GM12864 (cell line): ENCODE measurements around the gene ZXDC.

Experiments
- DNase-seq: peaks from one replicate; pipeline ENCODE4 v3.0.0-alpha.2; 2011; ENCODE audit warnings: low read depth
- H3K4me3 ChIP-seq: 2 replicates; pipeline ENCODE4 v1.5.1; 2011; ENCODE audit warnings: mild to moderate bottlenecking, low read depth, low read length, control low read depth
- TF ChIP-seq, protein P1 (sequence below): IDR thresholded peaks from 2 replicates; pipeline ENCODE4 v1.5.1; 2011; ENCODE audit warnings: low read depth, mild to moderate bottlenecking, moderate library complexity, low read length, control low read depth, inconsistent platforms; ENCODE audit errors: missing control alignments

The ZXDC gene, protein sequence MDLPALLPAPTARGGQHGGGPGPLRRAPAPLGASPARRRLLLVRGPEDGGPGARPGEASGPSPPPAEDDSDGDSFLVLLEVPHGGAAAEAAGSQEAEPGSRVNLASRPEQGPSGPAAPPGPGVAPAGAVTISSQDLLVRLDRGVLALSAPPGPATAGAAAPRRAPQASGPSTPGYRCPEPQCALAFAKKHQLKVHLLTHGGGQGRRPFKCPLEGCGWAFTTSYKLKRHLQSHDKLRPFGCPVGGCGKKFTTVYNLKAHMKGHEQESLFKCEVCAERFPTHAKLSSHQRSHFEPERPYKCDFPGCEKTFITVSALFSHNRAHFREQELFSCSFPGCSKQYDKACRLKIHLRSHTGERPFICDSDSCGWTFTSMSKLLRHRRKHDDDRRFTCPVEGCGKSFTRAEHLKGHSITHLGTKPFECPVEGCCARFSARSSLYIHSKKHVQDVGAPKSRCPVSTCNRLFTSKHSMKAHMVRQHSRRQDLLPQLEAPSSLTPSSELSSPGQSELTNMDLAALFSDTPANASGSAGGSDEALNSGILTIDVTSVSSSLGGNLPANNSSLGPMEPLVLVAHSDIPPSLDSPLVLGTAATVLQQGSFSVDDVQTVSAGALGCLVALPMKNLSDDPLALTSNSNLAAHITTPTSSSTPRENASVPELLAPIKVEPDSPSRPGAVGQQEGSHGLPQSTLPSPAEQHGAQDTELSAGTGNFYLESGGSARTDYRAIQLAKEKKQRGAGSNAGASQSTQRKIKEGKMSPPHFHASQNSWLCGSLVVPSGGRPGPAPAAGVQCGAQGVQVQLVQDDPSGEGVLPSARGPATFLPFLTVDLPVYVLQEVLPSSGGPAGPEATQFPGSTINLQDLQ

DNA sequence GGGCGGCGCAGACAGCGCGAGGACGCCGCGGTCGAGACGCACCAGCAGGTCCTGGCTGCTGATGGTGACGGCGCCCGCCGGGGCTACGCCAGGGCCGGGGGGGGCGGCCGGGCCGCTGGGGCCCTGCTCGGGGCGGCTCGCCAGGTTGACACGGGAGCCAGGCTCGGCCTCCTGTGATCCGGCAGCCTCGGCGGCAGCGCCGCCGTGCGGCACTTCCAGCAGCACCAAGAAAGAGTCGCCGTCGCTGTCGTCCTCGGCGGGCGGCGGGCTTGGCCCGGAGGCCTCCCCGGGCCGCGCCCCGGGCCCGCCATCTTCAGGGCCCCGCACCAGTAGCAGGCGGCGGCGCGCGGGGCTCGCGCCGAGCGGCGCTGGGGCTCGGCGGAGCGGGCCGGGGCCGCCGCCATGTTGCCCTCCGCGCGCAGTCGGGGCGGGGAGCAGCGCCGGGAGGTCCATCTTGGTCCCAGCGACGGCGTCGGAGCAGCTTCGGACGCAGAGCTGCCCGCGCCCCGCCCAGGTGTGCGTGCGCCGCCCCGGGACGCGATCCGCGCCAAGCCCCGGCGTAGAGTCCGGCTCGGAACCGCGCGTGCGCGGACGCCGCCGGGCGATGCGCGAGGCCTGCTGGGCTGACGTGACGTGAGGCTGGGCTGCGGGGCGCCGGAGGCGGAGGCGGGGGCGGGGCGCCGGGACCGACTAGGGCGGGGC lies at the start of gene ZXDC:
Gene ZXDC, minus strand, starts transcription at position 479 of the 702 bp plus-strand sequence. Its CDS starts 26 bp downstream, at position 453.
- DNase-seq: peak; percentile 69
- H3K4me3 ChIP-seq: peak within 1 kb of the TSS; percentile 95
- TF ChIP-seq, protein P1, sequence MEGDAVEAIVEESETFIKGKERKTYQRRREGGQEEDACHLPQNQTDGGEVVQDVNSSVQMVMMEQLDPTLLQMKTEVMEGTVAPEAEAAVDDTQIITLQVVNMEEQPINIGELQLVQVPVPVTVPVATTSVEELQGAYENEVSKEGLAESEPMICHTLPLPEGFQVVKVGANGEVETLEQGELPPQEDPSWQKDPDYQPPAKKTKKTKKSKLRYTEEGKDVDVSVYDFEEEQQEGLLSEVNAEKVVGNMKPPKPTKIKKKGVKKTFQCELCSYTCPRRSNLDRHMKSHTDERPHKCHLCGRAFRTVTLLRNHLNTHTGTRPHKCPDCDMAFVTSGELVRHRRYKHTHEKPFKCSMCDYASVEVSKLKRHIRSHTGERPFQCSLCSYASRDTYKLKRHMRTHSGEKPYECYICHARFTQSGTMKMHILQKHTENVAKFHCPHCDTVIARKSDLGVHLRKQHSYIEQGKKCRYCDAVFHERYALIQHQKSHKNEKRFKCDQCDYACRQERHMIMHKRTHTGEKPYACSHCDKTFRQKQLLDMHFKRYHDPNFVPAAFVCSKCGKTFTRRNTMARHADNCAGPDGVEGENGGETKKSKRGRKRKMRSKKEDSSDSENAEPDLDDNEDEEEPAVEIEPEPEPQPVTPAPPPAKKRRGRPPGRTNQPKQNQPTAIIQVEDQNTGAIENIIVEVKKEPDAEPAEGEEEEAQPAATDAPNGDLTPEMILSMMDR: peak; percentile 58

DNA sequence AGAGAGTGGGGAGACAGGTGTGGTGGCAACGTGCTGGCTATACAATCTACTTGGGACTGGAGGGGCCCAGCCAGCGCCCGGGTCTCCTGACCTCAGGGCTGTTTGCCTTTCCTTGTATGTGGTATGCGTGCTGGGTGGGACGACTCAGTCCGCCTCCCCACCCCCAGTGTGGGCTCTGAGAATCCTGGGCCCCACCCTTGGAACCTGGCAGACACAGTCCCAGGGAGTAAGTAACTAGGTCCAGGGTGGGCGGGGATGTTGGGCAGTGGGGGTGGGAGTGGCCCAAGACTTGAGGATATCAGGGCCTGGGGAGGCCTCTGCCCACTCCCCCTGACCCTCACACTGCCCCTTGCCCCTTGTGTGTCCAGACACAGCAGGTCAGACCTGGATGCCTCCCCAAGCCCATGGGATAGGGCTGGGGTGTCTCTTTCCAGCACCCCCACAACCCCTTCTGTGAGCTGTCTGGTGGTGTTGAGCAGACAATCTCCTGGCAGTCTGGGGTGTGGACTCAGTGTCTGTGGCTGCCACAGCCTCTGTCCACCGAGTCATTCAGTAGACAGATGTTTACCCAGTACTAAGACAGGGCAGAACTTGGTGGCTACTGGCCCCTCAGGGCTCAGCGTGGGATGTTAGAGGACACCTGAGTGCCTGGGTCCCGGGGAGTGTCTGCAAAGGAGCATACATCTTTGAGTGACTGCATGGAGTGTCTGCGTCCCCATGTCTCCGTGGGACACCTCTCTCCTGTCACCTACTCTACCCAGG lies 49.6 kb upstream of the ZXDC start:
- TF ChIP-seq, protein P1: no peak
- H3K4me3 ChIP-seq: no peak overlapping the region
- DNase-seq: no peak

DNA sequence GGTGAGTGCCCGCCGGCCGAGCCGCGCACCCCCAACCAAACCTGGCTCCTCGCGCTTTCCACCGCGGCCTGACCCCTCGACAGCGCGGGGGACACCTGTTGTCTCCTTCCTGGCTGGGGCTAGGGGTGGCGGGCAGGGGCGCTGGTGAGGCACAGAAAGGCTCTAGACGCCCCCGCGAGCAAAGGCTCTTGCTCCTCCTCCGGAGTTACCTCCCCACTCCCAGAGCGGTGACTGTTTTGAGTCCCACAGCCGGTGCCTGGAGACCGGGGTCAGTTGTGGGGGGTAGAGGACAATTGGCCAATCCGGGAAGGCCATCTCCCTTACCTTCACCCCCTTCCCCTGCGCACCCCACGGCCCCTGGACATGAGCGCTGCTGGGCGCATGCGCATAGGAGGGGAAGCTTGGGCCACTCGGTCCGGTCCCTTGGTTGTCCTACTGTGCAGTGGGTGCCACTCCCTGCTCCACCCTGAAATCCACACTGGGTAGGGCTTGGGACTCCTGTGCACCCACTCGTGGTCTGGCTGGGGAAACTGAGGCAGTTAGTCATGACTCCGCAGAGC lies 48.8 kb upstream of the ZXDC start:
- no peak for DNase-seq
- no peak overlapping the region for H3K4me3 ChIP-seq
- TF ChIP-seq, protein P1: no peak

DNA sequence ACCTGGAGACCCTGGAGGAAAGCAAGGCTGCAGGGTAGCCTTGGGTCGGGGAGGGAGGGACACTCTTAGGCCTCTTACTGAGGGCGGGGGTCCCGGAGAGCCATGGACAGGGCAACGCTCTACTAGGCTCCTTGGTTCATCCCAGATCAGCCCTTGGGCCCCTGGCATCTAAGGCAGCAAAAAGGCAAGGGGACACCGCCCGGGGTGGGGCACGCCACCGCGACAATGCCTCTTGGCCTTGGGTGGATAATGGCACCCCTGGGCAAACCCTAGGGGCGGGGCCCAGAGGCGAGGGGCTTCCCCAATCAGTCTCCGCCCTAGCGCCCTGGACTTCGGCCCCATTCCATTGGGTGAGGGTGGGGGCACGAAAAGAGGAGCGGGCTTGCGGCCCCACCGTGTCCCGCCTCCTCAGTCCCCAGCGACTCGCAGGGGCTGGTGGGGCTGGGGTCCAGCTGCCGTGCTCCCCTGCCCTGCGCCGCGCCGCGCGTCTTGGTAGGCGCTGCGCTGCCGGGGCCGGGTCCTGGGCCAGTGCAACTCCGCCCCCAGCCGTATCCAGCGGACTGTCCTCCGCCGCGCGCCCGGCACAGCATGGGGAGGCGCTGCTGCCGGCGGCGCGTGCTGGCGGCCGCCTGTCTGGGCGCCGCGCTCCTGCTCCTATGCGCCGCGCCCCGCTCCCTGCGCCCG lies 48.2 kb upstream of the ZXDC start, which contains the start of gene CHST13:
Gene CHST13, plus strand, starts transcription at position 411 of the 684 bp plus-strand sequence. Its CDS starts 178 bp downstream, at position 589.
- no peak within 1 kb of the TSS for H3K4me3 ChIP-seq
- TF ChIP-seq, protein P1: no peak
- no peak for DNase-seq

DNA sequence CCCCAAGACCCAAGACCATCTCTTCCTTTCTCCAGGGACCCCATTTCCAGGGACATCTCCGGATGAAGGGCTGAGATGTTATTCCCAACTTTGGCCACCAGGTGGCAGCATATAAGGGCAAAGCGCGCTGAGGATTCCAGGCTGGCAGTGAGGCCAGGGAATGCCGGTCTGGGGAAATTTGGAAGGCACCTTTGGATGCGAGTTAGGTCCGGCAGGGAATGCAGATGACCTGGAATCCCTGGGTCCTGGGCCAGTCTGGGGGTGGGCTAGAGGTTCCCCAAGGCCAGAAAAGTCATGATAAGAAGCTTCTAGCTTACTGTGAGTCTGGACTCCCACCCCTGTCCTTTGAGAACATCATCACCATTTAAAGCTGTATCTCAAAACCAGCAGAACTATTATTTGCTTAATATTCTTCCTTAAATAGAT lies 46.7 kb upstream of the ZXDC start:
- no peak overlapping the region for H3K4me3 ChIP-seq
- TF ChIP-seq, protein P1: peak; percentile 91
- DNase-seq: no peak
